ENCODE measurements around the gene EIPR1. TPM values are rescaled to one million over a fixed set of nuclear protein-coding genes. Genes with fewer than 3 reads are reported as not detected.

Gene EIPR1
- total and polyA plus RNA-seq, 2 donors (not counting 3 experiments of a cell fraction or from before 2014, with no cell fraction given) = 30.8 to 57.3 TPM

DNA sequence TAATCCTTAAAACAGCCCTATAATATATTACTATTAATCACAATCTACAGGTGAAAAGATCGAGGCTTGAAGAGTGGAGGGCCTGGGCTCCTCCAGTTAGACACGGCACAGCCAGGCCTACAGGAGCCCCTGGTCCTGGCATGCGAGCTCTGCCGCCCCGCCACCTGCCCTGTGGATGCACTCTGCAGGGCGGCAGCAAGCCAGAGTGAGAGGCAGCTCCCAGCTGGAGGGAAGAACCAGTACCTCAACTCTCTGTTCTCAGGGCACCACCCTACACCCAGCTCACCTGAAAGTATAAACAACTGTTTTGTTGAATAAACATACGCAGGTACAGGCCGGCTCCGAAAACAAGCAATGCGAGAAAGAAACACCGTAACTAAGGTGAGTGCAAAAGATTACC lies 34.6 kb downstream of the EIPR1 start:
- Histone ChIP-seq H4K20me1 (replicated peaks; ENCODE audit: control insufficient read depth, extremely low read depth, insufficient read depth, low read length) (no peaks in the 10 kb centered on the region), H3K9me3 (replicated peaks; ENCODE audit: control insufficient read depth, insufficient read depth, low read length) (no peaks in the 10 kb centered on the region), H3K4me3 (replicated peaks in 1 of 3; ENCODE audit: insufficient read depth in 1 of 3, low read depth in 1 of 3, low read length in 3 of 3) (no peak overlapping the region), H2AFZ (ENCODE audit: low read depth, low read length) (no peak overlapping the region), H3K4me1 (ENCODE audit: control insufficient read depth, extremely low read depth, insufficient read depth, low read length) (no peaks in the 10 kb centered on the region), H3K9ac (replicated peaks; ENCODE audit: extremely low read depth, insufficient read depth, low read length) (no peak overlapping the region), H3K79me2 (ENCODE audit: control insufficient read depth, insufficient read depth, low read length) (no peaks in the 10 kb centered on the region), H3K9me1 (replicated peaks; ENCODE audit: control insufficient read depth, extremely low read depth, insufficient read depth, low read length) (no peaks in the 10 kb centered on the region), H3K4me2 (ENCODE audit: insufficient read depth, low read length) (no peak overlapping the region), H3K27ac (ENCODE audit: insufficient read depth, low read depth, low read length) (no peak overlapping the region), H3K36me3 (ENCODE audit: control insufficient read depth in 2 of 2, extremely low read depth in 1 of 2, insufficient read depth in 2 of 2, low read length in 2 of 2) (no peaks in the 10 kb centered on the region), H3K27me3 (ENCODE audit: control insufficient read depth in 2 of 2, insufficient read depth in 2 of 2, low read length in 2 of 2) (no peaks in the 10 kb centered on the region)
- ChIA-PET POLR2A (no interaction called here), CTCF (no interaction called here)
- no peak for FAIRE-seq
- DNase-seq (ENCODE audit: low read depth, low spot score) = no peak
- dilution Hi-C loops (cut with MboI; ENCODE audit: extremely low pct_ligation_motif_present, low sequenced_read_pairs) = no loop called here
- intact Hi-C loops (cut with micrococcal nuclease) = no loop called here
- no TSS peak for BruUV-seq (replicated peaks)
- TF ChIP-seq JUN (IDR thresholded peaks at IDR 0.05; ENCODE audit: borderline replicate concordance, insufficient read depth, insufficient read length, low read depth) (no peak), EZH2 (IDR thresholded peaks at IDR 0.05; ENCODE audit: borderline replicate concordance, low read depth, low read length, severe bottlenecking) (no peak), MYC (IDR thresholded peaks at IDR 0.05; ENCODE audit: low read depth, low read length) (no peak), FOS (IDR thresholded peaks at IDR 0.05; ENCODE audit: borderline replicate concordance, insufficient read depth, low read length) (no peak)
- TF ChIP-seq, protein P1, sequence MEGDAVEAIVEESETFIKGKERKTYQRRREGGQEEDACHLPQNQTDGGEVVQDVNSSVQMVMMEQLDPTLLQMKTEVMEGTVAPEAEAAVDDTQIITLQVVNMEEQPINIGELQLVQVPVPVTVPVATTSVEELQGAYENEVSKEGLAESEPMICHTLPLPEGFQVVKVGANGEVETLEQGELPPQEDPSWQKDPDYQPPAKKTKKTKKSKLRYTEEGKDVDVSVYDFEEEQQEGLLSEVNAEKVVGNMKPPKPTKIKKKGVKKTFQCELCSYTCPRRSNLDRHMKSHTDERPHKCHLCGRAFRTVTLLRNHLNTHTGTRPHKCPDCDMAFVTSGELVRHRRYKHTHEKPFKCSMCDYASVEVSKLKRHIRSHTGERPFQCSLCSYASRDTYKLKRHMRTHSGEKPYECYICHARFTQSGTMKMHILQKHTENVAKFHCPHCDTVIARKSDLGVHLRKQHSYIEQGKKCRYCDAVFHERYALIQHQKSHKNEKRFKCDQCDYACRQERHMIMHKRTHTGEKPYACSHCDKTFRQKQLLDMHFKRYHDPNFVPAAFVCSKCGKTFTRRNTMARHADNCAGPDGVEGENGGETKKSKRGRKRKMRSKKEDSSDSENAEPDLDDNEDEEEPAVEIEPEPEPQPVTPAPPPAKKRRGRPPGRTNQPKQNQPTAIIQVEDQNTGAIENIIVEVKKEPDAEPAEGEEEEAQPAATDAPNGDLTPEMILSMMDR (IDR thresholded peaks at IDR 0.05; ENCODE audit: extremely low read depth in 1 of 2, insufficient read depth in 1 of 2, low read depth in 1 of 2, low read length in 2 of 2) = no peak

DNA sequence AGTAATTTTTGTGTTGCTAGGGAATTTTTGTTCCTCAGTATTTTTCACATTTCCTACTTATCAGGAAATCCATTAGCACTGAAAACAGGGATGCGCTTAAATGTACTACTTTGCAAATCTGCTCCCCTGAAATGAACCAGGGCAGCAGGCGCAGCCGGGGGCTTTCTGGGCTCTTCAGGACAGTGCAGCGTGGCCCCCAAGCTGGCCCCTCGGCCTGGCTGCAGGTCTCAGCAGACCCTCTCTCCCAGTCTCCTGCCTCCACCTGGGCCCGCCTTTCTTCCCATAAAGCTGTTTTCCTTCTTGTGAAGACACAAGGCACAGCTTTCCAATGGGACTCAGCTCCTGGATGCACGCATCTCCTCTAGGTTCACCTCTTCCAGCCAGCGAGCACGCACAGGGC lies 35.3 kb downstream of the EIPR1 start:
- BruUV-seq (replicated peaks) = no TSS peak
- CTCF ChIA-PET = no interaction called here
- intact Hi-C loops (cut with micrococcal nuclease) = no loop called here

More for the DNA sequence above, 35.3 kb downstream of the EIPR1 start:
- no peak for DNase-seq (ENCODE audit: low read depth, low spot score)
- no peaks in the 10 kb centered on the region for H3K9me3 ChIP-seq (replicated peaks; ENCODE audit: control insufficient read depth, insufficient read depth, low read length)
- H3K27me3 ChIP-seq (ENCODE audit: control insufficient read depth in 2 of 2, insufficient read depth in 2 of 2, low read length in 2 of 2) = no peaks in the 10 kb centered on the region
- H3K4me1 ChIP-seq (ENCODE audit: control insufficient read depth, extremely low read depth, insufficient read depth, low read length) = no peaks in the 10 kb centered on the region
- TF ChIP-seq EZH2 (IDR thresholded peaks at IDR 0.05; ENCODE audit: borderline replicate concordance, low read depth, low read length, severe bottlenecking) (no peak), POLR2AphosphoS5 (IDR thresholded peaks at IDR 0.05; ENCODE audit: insufficient read depth, low read depth, low read length) (no peak), POLR2A (IDR thresholded peaks at IDR 0.05; ENCODE audit: low read depth, low read length) (no peak), GATA2 (IDR thresholded peaks at IDR 0.05; ENCODE audit: insufficient read depth, insufficient read length, low read depth, low read length) (no peak), MYC (IDR thresholded peaks at IDR 0.05; ENCODE audit: low read depth, low read length) (no peak), FOS (IDR thresholded peaks at IDR 0.05; ENCODE audit: borderline replicate concordance, insufficient read depth, low read length) (no peak), JUN (IDR thresholded peaks at IDR 0.05; ENCODE audit: borderline replicate concordance, insufficient read depth, insufficient read length, low read depth) (no peak)
- TF ChIP-seq, protein P1 (IDR thresholded peaks at IDR 0.05; ENCODE audit: extremely low read depth in 1 of 2, insufficient read depth in 1 of 2, low read depth in 1 of 2, low read length in 2 of 2) = no peak
- TF ChIP-seq, protein P2, sequence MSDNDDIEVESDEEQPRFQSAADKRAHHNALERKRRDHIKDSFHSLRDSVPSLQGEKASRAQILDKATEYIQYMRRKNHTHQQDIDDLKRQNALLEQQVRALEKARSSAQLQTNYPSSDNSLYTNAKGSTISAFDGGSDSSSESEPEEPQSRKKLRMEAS (IDR thresholded peaks at IDR 0.05; ENCODE audit: insufficient read depth, insufficient read length) = no peak
- dilution Hi-C loops (cut with MboI; ENCODE audit: extremely low pct_ligation_motif_present, low sequenced_read_pairs) = no loop called here
- no peak overlapping the region for H2AFZ ChIP-seq (ENCODE audit: low read depth, low read length)
- FAIRE-seq = no peak
- H3K4me2 ChIP-seq (ENCODE audit: insufficient read depth, low read length) = no peak overlapping the region
- H3K9ac ChIP-seq (replicated peaks; ENCODE audit: extremely low read depth, insufficient read depth, low read length) = no peak overlapping the region
- no peaks in the 10 kb centered on the region for H4K20me1 ChIP-seq (replicated peaks; ENCODE audit: control insufficient read depth, extremely low read depth, insufficient read depth, low read length)
- no peak overlapping the region for H3K4me3 ChIP-seq (replicated peaks in 1 of 3; ENCODE audit: insufficient read depth in 1 of 3, low read depth in 1 of 3, low read length in 3 of 3)
- no peaks in the 10 kb centered on the region for H3K9me1 ChIP-seq (replicated peaks; ENCODE audit: control insufficient read depth, extremely low read depth, insufficient read depth, low read length)
- POLR2A ChIA-PET = no interaction called here
- no peak overlapping the region for H3K27ac ChIP-seq (ENCODE audit: insufficient read depth, low read depth, low read length)
- H3K79me2 ChIP-seq (ENCODE audit: control insufficient read depth, insufficient read depth, low read length) = no peaks in the 10 kb centered on the region
- no peaks in the 10 kb centered on the region for H3K36me3 ChIP-seq (ENCODE audit: control insufficient read depth in 2 of 2, extremely low read depth in 1 of 2, insufficient read depth in 2 of 2, low read length in 2 of 2)
